ENCODE data around the gene SYT10. TPM values are rescaled to one million over a fixed set of nuclear protein-coding genes. Genes with fewer than 3 reads are reported as not detected.

SYT10 gene
- total RNA-seq, 1 experiment from 2014 or later: 0.70 TPM

GRCh38 chr12:33480366-33480765 lies 40.7 kb upstream of the SYT10 start:
- H3K27me3 ChIP-seq (ENCODE audit: insufficient read depth, low read length): no peaks in the 10 kb centered on the region
- no peak overlapping the region for H3K4ac ChIP-seq (ENCODE audit: low read depth, low read length)
- no peaks in the 10 kb centered on the region for H3K79me2 ChIP-seq (ENCODE audit: insufficient read depth, low read length)
- H4K5ac ChIP-seq (ENCODE audit: insufficient read length, low read depth, low read length): no peak overlapping the region
- Mint-ChIP-seq H3K27me3 (ENCODE audit: low read depth) (no peaks in the 10 kb centered on the region), H3K36me3 (ENCODE audit: insufficient read depth in 1 of 3, low read depth in 3 of 3) (no peaks in the 10 kb centered on the region), H3K9me3 (no peaks in the 10 kb centered on the region; a peak in 1 of 5 replicates), H3K27ac (no peak overlapping the region), H3K4me1 (no peaks in the 10 kb centered on the region), H3K4me3 (no peak overlapping the region)
- H2AK5ac ChIP-seq (ENCODE audit: insufficient read length, low read length): no peak overlapping the region
- no peaks in the 10 kb centered on the region for H3K9me3 ChIP-seq (ENCODE audit: control insufficient read depth, low read depth, low read length)
- H3K4me2 ChIP-seq (ENCODE audit: insufficient read depth, insufficient read length, low read length): no peak overlapping the region
- H3K9ac ChIP-seq (ENCODE audit: extremely low read depth, insufficient read length, low read length): no peak overlapping the region
- no peak overlapping the region for H2BK5ac ChIP-seq (ENCODE audit: insufficient read length, low read length)
- no peak overlapping the region for H3T11ph ChIP-seq (ENCODE audit: low read length)
- H3K79me1 ChIP-seq (ENCODE audit: insufficient read depth, low read depth, low read length, poor library complexity, severe bottlenecking): no peaks in the 10 kb centered on the region
- no peak overlapping the region for H2BK120ac ChIP-seq (ENCODE audit: low read depth, low read length, poor library complexity, severe bottlenecking)
- H3K56ac ChIP-seq (ENCODE audit: insufficient read length, low read depth, low read length): no peak overlapping the region
- no peak overlapping the region for H2BK20ac ChIP-seq (ENCODE audit: low read depth, low read length, poor library complexity, severe bottlenecking)
- no CpG with 5 or more reads among the region's 1 CpG for WGBS (ENCODE audit: extremely low coverage, insufficient read length, low lambda C conversion rate)
- no peak overlapping the region for H3K18ac ChIP-seq (ENCODE audit: insufficient read length, low read depth, low read length)
- no peak overlapping the region for H4K91ac ChIP-seq (ENCODE audit: insufficient read length, low read depth, low read length)
- no peak for TF ChIP-seq CTCF (conservative IDR thresholded peaks at IDR 0.05)
- H4K8ac ChIP-seq (replicated peaks; ENCODE audit: insufficient read length, low read depth, low read length): no peak overlapping the region
- H2AFZ ChIP-seq (ENCODE audit: low read length): no peak overlapping the region
- DNase-seq: no peak
- no peak overlapping the region for H3K23ac ChIP-seq (ENCODE audit: insufficient read length, low read depth, low read length)
- no peak overlapping the region for H3K14ac ChIP-seq (ENCODE audit: insufficient read depth, low read length)
- H3K27ac ChIP-seq (ENCODE audit: insufficient read length, low read depth, low read length): no peak overlapping the region
- no peak overlapping the region for H2BK15ac ChIP-seq (ENCODE audit: low read depth, low read length)
- H3K4me1 ChIP-seq (ENCODE audit: insufficient read depth, low read length): no peaks in the 10 kb centered on the region
- no peaks in the 10 kb centered on the region for H3K23me2 ChIP-seq (ENCODE audit: insufficient read length, low read depth, low read length, poor library complexity, severe bottlenecking)
- no peak overlapping the region for H2BK12ac ChIP-seq (ENCODE audit: insufficient read length, low read depth, low read length)
- no peaks in the 10 kb centered on the region for H4K20me1 ChIP-seq (ENCODE audit: control insufficient read depth, insufficient read depth, insufficient read length)
